HEK293T (cell line): ENCODE results near the gene TCF3.

Experiments
- BHLHE40 ChIP-seq: fragments of 450-650 bp; IDR thresholded peaks from 2 replicates; pipeline ENCODE4 v1.6.1; 2016; ENCODE audit warnings: mild to moderate bottlenecking, moderate library complexity, borderline replicate concordance
- CTBP1 ChIP-seq: fragments of 450-650 bp; IDR thresholded peaks from 2 replicates; pipeline ENCODE4 v1.6.1; 2016; ENCODE audit warnings: borderline replicate concordance
- ELF4 ChIP-seq: fragments of 450-650 bp; IDR thresholded peaks from 2 replicates; pipeline ENCODE4 v1.6.1; 2017; ENCODE audit warnings: antibody characterized with exemption
- FOXA1 ChIP-seq: fragments of 450-650 bp; IDR thresholded peaks from 2 replicates; pipeline ENCODE4 v1.6.1; 2016; ENCODE audit warnings: mild to moderate bottlenecking
- FOXK2 ChIP-seq: fragments of 450-650 bp; IDR thresholded peaks from 2 replicates; pipeline ENCODE4 v1.6.1; 2016; ENCODE audit warnings: mild to moderate bottlenecking
- FOXM1 ChIP-seq: fragments of 450-650 bp; IDR thresholded peaks from 2 replicates; pipeline ENCODE4 v1.6.1; 2017; ENCODE audit warnings: mild to moderate bottlenecking, borderline replicate concordance
- HDGF ChIP-seq: fragments of 450-650 bp; IDR thresholded peaks from 2 replicates; pipeline ENCODE4 v1.6.1; 2017; ENCODE audit warnings: antibody characterized with exemption, borderline replicate concordance
- L3MBTL2 ChIP-seq: fragments of 450-650 bp; conservative IDR thresholded peaks from 2 replicates; pipeline ENCODE4 v1.6.1; 2016; ENCODE audit warnings: mild to moderate bottlenecking
- LEF1 ChIP-seq: fragments of 450-650 bp; IDR thresholded peaks from 2 replicates; pipeline ENCODE4 v1.6.1; 2017; ENCODE audit warnings: mild to moderate bottlenecking, borderline replicate concordance
- NFRKB ChIP-seq: fragments of 450-650 bp; IDR thresholded peaks from 2 replicates; pipeline ENCODE4 v1.6.1; 2016; ENCODE audit warnings: mild to moderate bottlenecking, moderate library complexity
- SP1 ChIP-seq: fragments of 450-650 bp; IDR thresholded peaks from 2 replicates; pipeline ENCODE4 v1.6.1; 2017
- SUZ12 ChIP-seq: fragments of 450-650 bp; IDR thresholded peaks from 2 replicates; pipeline ENCODE4 v1.6.1; 2016; ENCODE audit warnings: mild to moderate bottlenecking
- ZNF384 ChIP-seq: fragments of 450-650 bp; IDR thresholded peaks from 2 replicates; pipeline ENCODE4 v1.6.1; 2016
- TF ChIP-seq, protein P1 (sequence below): fragments of 450-650 bp; IDR thresholded peaks from 2 replicates; pipeline ENCODE4 v1.6.1; 2016

GRCh38 chr19:1649706-1650649, 2.4 kb downstream of the TCF3 start:
- TF ChIP-seq ELF4, result no peak
- no peak for TF ChIP-seq NFRKB
- TF ChIP-seq, protein P1, sequence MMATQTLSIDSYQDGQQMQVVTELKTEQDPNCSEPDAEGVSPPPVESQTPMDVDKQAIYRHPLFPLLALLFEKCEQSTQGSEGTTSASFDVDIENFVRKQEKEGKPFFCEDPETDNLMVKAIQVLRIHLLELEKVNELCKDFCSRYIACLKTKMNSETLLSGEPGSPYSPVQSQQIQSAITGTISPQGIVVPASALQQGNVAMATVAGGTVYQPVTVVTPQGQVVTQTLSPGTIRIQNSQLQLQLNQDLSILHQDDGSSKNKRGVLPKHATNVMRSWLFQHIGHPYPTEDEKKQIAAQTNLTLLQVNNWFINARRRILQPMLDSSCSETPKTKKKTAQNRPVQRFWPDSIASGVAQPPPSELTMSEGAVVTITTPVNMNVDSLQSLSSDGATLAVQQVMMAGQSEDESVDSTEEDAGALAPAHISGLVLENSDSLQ, result no peak
- no peak for TF ChIP-seq HDGF
- no peak for TF ChIP-seq CTBP1
- TF ChIP-seq FOXM1, result no peak
- TF ChIP-seq SP1, result no peak
- no peak for TF ChIP-seq SUZ12
- no peak for TF ChIP-seq FOXK2
- no peak for TF ChIP-seq BHLHE40
- no peak for TF ChIP-seq ZNF384
- TF ChIP-seq L3MBTL2, result no peak
- no peak for TF ChIP-seq LEF1
- TF ChIP-seq FOXA1, result no peak
